Fibroblast of gingiva (primary cell): ENCODE results near the gene KIF3A.
"Not testable (repeated sequence)": the region's sequence is repeated elsewhere in the genome, so short reads cannot be mapped to it uniquely, and the experiment has no call there.

Experiments used
- DNase-seq: peaks from one replicate; pipeline ENCODE4 v3.0.0-alpha.2; 2011; ENCODE audit warnings: low read depth

KIF3A gene

GRCh38 chr5:132718544-132719312, 18.6 kb downstream of the KIF3A start:
- no peak for DNase-seq

- no peak for DNase-seq
Observed at GRCh38 chr5:132714456-132715307, 22.7 kb downstream of the KIF3A start.

- DNase-seq, result no peak
Observed at GRCh38 chr5:132708645-132709044, 28.7 kb downstream of the KIF3A start.

- no peak for DNase-seq
Observed at GRCh38 chr5:132704875-132705274, 32.5 kb downstream of the KIF3A start.

GRCh38 chr5:132695956-132696355, 41.4 kb downstream of the KIF3A start:
- no peak for DNase-seq

- DNase-seq, result no peak
Observed at GRCh38 chr5:132692632-132692967, 44.7 kb downstream of the KIF3A start.

- not testable (repeated sequence) for DNase-seq
Observed at GRCh38 chr5:132691755-132692631, 45.4 kb downstream of the KIF3A start.

- DNase-seq, result no peak
Observed at GRCh38 chr5:132690156-132690555, 47.2 kb downstream of the KIF3A start.

GRCh38 chr5:132689513-132689912, 47.8 kb downstream of the KIF3A start:
- DNase-seq, result no peak

- no peak for DNase-seq
Observed at GRCh38 chr5:132688536-132689339, 48.6 kb downstream of the KIF3A start.

- no peak for DNase-seq
Observed at GRCh38 chr5:132687995-132688394, 49.4 kb downstream of the KIF3A start.

- no peak for DNase-seq
Observed at GRCh38 chr5:132686193-132686592, 51.2 kb downstream of the KIF3A start.

GRCh38 chr5:132684922-132685720, 52.2 kb downstream of the KIF3A start:
- no peak for DNase-seq

- no peak for DNase-seq
Observed at GRCh38 chr5:132684491-132684890, 52.9 kb downstream of the KIF3A start.

- DNase-seq, result no peak
Observed at GRCh38 chr5:132681983-132682382, 55.4 kb downstream of the KIF3A start.

GRCh38 chr5:132681476-132681831, 55.9 kb downstream of the KIF3A start:
- DNase-seq, result no peak

GRCh38 chr5:132680780-132681475, 56.4 kb downstream of the KIF3A start:
- no peak for DNase-seq

- no peak for DNase-seq
Observed at GRCh38 chr5:132679717-132680380, 57.5 kb downstream of the KIF3A start.

- DNase-seq, result no peak
Observed at GRCh38 chr5:132679166-132679565, 58.2 kb downstream of the KIF3A start.

GRCh38 chr5:132678735-132679134, 58.6 kb downstream of the KIF3A start:
- DNase-seq, result no peak
